Suppressor macrophage treated with lipopolysaccharide for 4 hours (primary cell): ENCODE results near the gene ERMAP.
"Not testable (repeated sequence)": the region's sequence is repeated elsewhere in the genome, so short reads cannot be mapped to it uniquely, and the experiment has no call there.

ENCODE experiments used
- DNase-seq: peaks from one replicate; pipeline ENCODE4 v3.0.0-alpha.2; 2020

Gene ERMAP

DNA sequence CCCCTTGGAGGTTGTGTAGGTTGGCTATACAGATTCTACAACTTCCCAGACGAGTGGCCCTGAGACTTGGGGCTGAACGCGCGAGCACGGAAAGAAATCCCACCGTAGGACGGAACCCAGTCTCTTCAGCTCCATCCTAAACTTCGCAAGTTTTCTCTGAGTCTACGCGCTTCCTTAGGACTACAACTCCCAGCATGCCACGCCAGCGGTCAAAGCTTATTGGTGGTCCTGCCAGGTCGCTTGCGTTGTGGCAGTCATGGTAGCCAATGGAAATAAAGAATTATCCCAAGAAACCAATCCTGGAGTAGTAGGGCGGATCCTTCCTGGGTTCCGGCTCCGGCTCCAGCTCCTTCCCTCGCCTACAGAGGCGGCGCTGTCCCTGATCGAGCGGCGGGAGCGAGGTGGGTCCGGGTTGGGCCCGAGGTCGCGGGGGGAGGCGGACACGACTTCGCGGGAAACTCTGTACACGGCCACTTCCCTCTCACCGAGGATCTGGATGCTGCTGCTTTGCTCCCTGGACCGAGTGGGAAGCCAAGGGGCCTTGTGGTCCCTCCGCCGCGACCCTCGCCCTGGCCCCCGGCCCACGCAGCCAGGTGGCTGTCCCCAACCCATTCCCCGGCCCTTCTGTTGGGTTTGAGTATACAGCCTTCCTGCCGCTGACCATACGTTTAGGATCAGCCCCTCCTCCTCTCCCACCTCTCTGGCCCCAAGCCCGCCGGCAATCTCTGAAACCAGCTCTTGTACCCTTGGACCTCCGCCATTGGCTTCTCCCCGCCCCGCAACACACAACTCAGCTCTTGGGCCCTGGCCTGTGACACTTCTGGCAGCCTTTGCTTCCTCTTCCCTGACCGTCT is 29.6 kb downstream of the ERMAP start, which contains the start of gene ZNF691:
Gene ZNF691 (plus strand): TSS at position 357 of the 854 bp plus-strand sequence. CDS start 3,046 bp downstream, outside the sequence.
- peak; percentile 96 for DNase-seq

DNA sequence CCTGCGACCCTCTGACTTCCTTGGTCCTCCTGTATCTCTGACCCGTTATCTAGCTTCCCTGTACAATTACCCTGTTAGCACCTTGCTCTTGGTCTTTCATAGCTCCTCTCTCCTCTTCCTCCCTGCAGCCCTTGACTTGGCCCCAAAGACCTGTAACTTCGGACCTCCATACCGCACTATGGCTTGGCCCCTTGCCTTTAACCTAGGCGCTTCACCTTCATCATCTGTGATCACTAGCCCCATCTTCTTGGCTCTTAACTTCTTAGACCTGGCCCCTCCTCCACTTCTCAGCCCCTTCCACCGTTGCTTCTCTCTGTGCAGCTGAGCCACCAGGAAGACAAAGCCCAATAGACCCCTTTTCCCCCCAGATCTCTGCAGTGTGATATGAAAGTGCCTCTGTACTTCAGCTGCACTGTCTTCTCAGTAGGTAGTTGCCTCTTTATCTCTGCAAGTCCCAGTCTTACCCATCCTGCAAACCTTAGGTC is 30.2 kb downstream of the ERMAP start:
- no peak for DNase-seq

DNA sequence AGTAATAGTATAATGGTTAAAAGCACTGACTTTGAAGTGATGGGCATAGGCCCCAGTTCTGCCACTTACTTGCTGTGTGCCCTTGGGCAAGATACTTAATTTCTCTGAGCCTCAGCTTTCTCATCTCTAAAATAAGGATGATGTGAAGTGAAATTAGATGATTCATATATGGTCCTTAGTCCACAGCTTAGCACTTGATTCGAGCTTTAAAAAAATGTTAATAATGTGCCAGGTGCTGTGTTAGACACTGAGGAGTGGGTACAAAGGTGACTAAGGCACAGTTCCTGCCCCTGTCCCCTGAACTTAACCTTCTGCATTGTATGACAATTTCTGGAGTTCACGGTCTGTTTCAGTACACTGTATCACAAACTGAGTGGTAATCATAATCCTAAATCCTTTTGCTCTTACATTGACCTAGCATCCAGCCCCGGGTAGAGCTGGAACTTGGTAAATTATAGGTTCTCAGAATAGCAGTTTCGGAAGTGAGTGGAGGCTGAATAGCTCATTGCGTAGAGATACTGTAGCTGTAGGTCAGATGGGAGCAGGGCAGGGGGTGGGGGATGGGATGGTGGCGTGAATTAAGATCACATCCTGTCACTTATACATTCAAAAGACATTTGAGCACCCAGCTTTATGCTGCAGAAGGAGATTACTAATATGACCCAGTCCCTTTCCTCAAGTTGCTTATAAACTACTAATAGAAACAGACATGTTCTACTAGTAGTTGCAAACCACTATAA is 31.0 kb downstream of the ERMAP start:
- no peak for DNase-seq

GRCh38 chr1:42848823-42849537 is 32.1 kb downstream of the ERMAP start:
- DNase-seq = no peak

- no peak for DNase-seq
Observed at GRCh38 chr1:42849944-42850343, 33.0 kb downstream of the ERMAP start.

GRCh38 chr1:42851420-42851819 is 34.5 kb downstream of the ERMAP start:
- DNase-seq = no peak

DNA sequence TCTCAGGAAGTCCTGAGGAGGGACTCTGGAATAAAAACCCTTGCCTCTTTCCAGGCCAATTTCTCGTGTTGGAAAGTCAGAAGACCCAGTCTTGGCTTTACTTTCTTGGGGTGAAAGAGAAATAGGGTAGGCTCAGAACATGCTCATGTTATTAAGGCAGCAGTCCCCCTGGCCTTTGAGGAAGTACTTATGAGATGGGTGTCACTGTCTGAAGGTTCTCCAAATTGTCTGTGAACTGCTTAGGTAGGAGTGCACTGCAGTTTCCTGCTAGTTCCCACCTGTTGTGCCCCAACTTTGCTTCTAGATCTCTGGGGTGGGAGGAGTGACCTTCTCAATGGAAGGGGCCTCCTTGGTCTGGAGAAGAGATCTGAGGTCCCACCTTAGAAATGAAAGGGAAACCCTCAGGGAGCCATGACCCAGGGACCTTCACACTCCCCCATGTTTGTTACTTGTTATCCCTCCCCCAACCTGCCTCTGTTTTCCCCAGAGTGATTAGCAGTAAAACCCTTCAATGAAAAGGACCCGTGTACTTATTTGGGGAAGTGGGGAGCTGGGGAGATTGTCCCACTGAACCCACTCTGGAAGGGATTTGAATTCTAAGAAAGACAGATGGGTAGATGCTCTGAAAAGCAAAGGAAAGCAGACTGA is 35.2 kb downstream of the ERMAP start:
- DNase-seq = no peak

- DNase-seq = no peak
Observed at GRCh38 chr1:42852608-42852980, 35.7 kb downstream of the ERMAP start.

- DNase-seq = no peak
Observed at GRCh38 chr1:42853116-42853884, 36.4 kb downstream of the ERMAP start.

- not testable (repeated sequence) for DNase-seq
Observed at GRCh38 chr1:42856554-42856953, 39.6 kb downstream of the ERMAP start.

DNA sequence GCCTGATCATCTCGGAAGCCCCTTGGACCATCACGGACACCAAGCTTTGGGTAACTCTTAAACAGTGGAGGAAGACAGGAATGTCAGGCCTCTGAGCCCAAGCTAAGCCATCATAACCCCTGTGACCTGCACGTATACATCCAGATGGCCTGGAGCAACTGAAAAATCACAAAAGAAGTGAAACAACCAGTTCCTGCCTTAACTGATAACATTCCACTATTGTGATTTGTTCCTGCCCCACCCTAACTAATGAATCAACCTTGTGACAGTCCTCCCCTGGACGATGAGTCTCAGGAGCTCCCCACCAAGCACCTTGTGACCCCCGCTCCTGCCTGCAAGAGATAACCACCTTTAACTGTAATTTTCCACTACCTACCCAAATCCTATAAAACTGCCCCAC is 42.4 kb downstream of the ERMAP start:
- DNase-seq = not testable (repeated sequence)

DNA sequence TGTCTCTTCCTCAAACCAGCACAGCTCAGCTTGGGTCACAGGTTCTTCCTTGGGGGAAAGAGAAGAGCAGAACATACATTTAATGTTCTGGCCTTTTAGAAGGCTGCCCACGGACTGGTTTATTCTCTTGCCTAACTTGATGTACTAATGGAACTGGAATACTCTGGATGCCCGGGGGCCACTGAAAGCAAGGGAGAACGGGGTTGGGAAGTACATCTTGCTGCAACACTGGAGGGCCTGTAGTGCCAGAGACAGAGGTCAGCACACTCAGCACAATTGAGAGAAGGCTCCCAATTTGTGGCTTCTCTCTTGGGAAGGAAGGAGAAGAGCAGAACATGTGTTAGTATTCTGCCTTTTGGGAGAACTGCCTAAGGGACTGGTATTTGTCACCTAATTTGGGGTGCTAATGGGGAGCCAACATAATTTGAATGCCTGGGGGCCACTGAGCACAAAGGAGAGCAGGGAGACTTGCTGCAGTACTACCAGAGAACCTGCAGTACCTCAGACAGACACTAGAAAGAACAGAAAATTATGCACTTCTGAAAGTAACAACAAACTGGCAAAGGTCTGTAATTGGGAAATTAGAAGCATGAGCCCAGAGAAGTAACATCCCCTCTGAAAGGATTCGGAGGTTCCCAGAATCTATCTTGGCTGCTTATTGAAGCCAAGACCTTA is 43.6 kb downstream of the ERMAP start:
- DNase-seq = no peak

GRCh38 chr1:42861014-42861399 is 44.1 kb downstream of the ERMAP start:
- no peak for DNase-seq

- DNase-seq = no peak
Observed at GRCh38 chr1:42866549-42866948, 49.6 kb downstream of the ERMAP start.

GRCh38 chr1:42868466-42868865 is 51.5 kb downstream of the ERMAP start:
- DNase-seq = not testable (repeated sequence)

GRCh38 chr1:42869254-42869653 is 52.3 kb downstream of the ERMAP start:
- not testable (repeated sequence) for DNase-seq

GRCh38 chr1:42869751-42870150 is 52.8 kb downstream of the ERMAP start:
- DNase-seq = not testable (repeated sequence)

GRCh38 chr1:42873108-42873507 is 56.2 kb downstream of the ERMAP start:
- DNase-seq = not testable (repeated sequence)

GRCh38 chr1:42873670-42874069 is 56.7 kb downstream of the ERMAP start:
- DNase-seq = no peak

DNA sequence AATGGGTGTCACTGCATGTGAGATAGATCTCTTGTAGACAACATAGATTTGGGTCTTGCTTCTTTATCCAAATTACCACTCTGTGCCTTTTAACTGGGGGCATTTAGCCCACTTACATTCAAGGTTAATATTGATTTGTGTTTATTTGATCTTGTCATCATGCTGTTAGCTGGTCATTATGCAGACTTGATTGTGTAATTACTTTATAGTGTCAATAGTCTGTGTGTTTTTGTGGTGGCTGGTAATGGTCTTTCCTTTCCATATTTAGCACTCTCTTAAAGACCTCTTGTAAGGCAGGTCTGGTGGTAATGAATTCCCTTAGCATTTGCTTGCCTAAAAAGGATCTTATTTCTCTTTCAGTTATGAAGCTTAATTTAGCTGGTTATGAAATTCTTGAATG is 59.1 kb downstream of the ERMAP start:
- no peak for DNase-seq

- no peak for DNase-seq
Observed at GRCh38 chr1:42877380-42877779, 60.5 kb downstream of the ERMAP start.
